ENCODE results near the gene NRARP.
A peak's percentile ranks its signal among the peaks of the same experiment; 100 is the strongest.

The NRARP gene

DNA sequence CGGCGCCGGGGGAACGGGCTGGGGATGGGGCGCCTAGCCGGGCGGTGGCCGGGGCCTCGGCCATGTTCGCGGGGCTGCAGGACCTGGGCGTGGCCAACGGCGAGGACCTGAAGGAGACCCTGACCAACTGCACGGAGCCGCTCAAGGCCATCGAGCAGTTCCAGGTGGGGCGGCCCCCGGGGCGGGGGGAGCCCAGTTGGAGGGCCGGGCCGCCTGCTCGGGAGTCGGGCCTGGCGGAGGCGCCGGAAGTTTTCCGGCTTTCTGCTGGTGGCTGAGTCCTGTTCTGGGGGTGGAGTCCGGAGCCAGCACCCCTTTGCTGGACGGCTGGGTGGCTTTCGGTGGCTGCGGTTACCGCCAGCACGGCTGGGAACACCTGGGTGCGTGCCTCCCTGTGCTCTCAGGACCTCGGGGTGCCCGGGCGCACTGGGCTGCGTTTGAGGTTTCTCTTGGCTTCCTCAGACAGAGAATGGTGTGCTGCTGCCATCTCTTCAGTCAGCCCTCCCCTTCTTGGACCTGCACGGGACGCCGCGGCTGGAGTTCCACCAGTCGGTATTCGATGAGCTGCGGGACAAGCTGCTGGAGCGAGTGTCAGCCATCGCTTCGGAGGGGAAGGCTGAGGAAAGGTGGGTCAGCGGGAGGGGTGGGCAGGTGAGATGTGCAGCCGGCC lies 46.5 kb downstream of the NRARP start:
- DNase-seq, result peak; percentile 52

DNA sequence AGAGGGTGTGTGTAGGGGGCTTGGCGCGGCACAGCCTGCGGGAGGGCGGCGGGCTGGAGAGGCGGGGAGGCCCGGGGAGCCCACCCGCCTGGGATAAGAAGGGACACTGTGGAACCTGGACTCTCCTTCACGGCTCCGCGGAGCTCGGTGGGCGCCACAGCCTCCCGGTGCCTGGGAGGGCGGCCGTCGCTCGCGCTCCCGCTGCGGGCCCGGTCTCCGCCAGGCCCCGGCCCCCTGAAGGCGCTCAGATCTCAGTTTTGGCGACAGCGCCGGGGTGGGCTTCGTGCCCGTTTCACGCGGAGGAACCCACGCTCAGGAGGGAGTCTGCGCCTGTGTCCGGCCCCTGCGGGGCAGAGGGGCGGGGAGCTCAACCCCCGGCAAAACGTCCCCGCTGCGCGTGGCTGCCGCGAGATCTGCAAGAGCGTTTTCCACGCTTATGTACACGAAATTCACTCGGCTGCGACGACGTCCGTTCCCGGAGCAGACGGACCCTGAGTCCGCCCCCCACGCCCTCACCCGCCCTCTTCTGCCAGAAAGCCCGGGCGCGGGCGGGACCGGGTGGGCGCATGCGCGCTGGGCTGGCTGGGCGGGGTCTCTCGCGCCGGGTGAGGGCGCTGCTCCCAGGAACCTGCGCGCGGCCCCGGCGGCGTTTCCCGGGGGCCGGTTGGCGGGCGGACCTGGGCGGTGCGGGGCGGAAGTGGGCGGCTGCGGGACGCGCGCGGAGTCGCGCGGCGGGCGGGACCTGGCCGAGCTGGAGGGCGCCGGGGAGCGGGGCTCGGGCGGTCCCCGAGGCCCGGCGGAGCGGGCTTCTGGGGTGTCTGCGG lies 47.2 kb downstream of the NRARP start, which contains the start of gene NELFB:
Gene NELFB (plus strand): TSS at position 704 of the 824 bp plus-strand sequence.
- peak; percentile 84 for DNase-seq

DNA sequence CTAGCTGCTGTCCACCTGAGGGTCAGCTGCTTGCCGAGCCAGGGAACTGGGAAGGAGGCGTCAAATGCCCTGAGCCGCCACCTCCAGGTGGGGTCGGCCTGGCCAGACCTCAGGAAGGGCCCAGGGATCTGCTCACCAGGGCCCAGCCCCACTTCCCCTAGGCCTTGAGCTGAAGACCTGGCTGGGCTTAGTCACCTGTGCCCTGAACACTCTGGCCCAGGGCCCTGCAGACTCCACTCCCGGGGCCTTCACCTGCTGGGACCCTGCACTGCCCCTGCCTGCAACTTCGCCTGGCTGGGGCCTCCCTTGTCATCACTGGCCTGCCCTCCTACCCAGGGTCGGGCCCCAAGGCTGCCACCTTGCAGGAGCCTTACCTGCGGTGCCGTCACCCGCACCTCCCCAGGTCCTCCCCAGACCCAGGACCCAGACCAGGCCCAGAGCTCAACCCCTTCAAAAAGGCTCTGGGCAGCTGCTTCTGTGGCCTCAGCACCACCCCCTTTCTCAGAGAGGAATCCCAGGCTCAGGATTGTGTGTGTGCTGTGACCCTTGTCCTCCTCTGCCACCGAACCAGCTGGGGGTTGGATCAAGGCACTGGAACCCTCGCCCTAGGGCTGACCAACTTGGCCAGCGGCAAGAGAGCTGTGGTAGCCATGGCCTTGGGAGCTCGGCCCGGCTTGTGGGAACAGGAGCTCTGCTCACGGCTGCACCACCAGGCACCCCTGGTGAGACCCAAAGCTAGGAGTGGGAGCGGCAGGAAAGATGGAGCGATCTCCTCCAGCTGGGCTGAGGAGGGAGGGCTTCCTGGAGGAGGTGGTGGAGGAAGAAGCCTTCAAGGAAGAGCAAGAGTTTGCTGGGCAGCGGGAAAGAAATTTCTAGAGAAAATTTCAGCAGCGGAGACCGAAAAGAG lies 48.1 kb downstream of the NRARP start:
- DNase-seq, result no peak

DNA sequence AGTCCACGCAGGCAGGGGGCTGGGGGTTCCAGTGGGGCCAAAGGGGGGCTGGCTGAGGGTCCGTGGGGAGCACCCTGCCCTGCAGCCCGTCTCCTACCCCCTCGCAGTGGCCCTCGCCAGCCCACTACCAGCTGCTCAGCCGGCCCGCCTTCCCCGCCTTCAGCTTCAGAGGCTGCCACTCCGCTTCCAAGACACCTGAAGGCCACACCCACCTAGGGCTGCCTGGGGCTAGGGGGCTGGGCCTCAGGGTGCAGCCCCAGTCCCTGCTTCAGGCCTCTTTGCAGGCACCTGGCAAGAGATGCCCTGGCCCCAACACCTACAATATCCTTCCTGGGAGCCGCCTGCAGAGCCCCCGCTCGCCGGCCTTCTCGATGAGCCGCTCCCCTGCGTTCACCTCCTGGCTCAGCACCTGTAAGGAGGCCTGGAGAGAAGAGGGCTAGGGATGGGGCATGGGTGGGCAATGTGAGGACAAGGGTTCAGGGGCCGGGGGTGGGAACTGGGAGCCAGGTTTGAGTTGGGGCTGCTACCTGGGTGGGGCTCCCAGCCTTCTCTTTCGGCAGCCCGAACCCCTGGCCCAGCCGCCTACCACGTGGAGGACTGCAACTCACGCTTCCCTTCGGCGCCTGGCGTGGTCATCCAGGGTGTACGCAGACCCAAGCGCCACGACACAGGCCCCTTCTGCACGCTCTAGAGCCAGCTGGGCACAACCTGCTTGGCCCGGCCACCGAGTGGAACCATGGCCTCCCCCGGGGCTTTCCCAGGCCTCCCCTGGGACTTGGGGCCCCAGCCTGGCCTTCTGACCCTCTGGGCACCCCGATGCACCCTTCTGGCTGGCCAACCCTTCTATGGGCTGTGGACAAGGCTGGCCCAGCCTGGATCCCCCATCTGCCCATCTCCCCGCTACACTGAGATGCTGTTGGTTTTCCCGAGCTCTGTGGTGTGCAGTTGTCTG lies 49.2 kb downstream of the NRARP start:
- DNase-seq, result peak; percentile 75

DNA sequence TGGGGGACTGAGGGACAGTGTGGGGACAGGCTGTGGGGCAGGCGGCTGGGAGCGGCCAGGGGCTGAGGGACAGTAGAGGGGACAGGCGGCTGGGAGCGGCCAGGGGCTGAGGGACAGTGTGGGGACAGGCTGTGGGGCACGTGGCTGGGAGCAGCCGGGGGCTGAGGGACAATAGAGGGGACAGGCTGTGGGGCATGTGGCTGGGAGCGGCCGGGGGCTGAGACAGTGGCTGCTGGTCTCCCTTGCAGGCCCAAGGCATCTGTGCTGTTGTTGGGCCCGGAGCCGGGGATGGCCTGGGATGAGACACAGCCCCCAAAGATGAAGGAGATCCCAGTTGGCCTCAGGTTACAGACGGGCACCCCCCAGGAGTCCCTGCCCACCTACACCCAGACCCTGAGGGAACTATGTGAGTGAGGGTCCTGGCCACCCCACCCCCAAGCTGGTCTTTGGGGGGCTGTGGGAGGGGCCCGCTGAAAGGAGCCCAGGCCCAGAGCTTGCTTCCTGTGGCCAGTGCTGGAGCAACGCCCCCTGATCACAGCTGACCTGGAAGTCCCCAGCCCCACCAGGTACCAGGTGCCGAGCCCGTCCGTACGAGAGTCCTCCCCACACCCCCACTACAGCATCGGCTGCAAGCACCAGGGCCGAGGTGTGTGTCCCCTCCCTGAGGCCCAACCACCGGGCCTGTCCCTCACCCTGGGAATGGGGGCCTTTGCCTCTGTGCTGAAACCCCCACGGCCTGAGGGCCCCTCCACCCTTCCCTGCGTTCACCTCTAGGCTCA lies 50.4 kb downstream of the NRARP start:
- DNase-seq, result no peak

DNA sequence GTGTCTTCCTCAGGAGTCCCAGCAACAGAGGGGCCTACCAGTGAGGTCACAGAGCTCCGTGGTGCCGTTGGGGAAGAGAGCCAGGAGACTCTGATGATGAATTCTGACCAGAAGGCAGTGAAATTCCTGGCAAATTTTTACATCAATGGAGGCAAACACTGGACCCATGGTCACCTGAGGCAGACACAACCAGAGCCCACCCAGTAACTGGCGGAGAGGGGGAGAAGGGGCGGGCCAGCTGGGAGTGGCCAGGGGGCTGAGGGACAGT lies 50.9 kb downstream of the NRARP start, which contains the start of gene STPG3:
Gene STPG3 (plus strand): TSS at position 93 of the 268 bp plus-strand sequence. CDS start 1 bp downstream, at position 94.
- DNase-seq, result no peak

DNA sequence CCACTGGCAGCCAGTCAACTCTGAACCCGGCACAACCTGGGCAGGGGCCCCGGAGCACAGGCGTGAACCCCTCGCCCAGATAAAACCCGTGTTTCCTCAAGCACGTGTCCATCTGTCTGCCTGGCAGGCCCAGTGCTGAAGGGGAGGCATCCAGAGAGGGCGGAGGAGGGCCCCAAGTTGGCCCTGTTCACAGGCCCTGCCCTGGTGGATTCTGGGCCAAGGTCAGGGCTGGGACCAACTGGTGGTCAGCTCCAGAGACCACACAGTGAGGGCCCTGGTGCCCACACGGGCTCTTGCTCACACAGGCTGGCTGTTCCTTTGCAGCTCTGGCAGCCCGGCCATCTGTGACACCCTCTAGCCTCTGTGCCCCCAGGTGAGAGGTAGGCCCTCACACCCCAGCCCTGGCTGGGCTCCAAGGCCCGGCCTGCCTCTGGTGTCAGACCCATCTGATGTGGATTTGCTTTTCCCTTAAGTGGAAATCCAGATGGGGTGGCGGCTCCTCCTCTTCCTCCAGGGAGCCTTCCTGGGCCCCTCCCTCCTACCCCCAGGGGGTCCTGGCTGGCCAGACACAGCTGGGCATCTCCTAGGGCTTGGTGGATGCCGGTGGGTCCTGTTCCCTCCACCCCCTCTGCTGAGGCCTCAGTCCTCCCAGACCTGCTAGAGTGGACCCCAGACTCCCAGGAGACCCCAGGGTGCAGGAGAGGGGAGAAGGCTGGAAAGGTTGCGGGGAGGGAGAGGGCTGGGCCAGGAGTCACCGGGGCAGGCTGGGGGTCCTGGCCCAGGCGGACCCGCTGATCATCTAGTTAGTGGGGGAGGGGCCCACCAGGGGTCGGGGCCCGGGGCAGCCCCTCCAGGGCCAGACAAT lies 51.5 kb downstream of the NRARP start:
- no peak for DNase-seq
